ENCODE data around the gene PHLPP1. TPM values are rescaled to one million over a fixed set of nuclear protein-coding genes. Genes with fewer than 3 reads are reported as not detected.

Gene PHLPP1
- total and polyA plus RNA-seq, 2 donors (not counting 1 experiment from before 2014, with no cell fraction given), result 3.6 to 5.0 TPM

- Histone ChIP-seq H4K20me1 (ENCODE audit: control insufficient read depth, extremely low read depth, insufficient read depth, low read length) (no peaks in the 10 kb centered on the region), H3K4me3 (replicated peaks in 1 of 4; ENCODE audit: control extremely low read depth in 1 of 4, insufficient read depth in 1 of 4, low read depth in 3 of 4, low read length in 4 of 4) (no peak overlapping the region), H3K27me3 (ENCODE audit: control insufficient read depth, insufficient read depth, low read length) (peaks cover 9% of the 10 kb centered on the region), H3K4me1 (ENCODE audit: control insufficient read depth, extremely low read depth, insufficient read depth, low read length) (no peaks in the 10 kb centered on the region), H3K36me3 (ENCODE audit: control insufficient read depth, insufficient read depth, low read length) (no peaks in the 10 kb centered on the region), H3K79me2 (ENCODE audit: control insufficient read depth, insufficient read depth, low read length) (no peaks in the 10 kb centered on the region), H3K27ac (ENCODE audit: insufficient read depth, low read length) (no peak overlapping the region), H3K9me3 (ENCODE audit: control insufficient read depth, insufficient read depth, low read depth, low read length) (no peaks in the 10 kb centered on the region), H2AFZ (ENCODE audit: low read length) (no peak overlapping the region), H3K4me2 (ENCODE audit: extremely low read depth, insufficient read depth, low read length) (no peak overlapping the region), H3K9ac (ENCODE audit: insufficient read depth, low read length) (no peak overlapping the region)
- no peak for DNase-seq (ENCODE audit: low read depth in 2 of 2)
- TF ChIP-seq CTCF (conservative IDR thresholded peaks at IDR 0.05 in 1 of 2, IDR thresholded peaks at IDR 0.05 in 1 of 2; ENCODE audit: low read depth in 1 of 2, low read length in 2 of 2) (no peak), EZH2 (IDR thresholded peaks at IDR 0.05; ENCODE audit: low read length, missing control alignments) (no peak)
Measured at GRCh38 chr18:63004466-63005089, 289.2 kb downstream of the PHLPP1 start.

- H3K27ac ChIP-seq (ENCODE audit: insufficient read depth, low read length), result no peak overlapping the region
Measured at GRCh38 chr18:63005306-63005705, 290.0 kb downstream of the PHLPP1 start.

GRCh38 chr18:63007231-63007630, 291.9 kb downstream of the PHLPP1 start:
- Histone ChIP-seq H3K4me2 (ENCODE audit: extremely low read depth, insufficient read depth, low read length) (no peak overlapping the region), H3K27me3 (ENCODE audit: control insufficient read depth, insufficient read depth, low read length) (peaks cover 4% of the 10 kb centered on the region), H3K9me3 (ENCODE audit: control insufficient read depth, insufficient read depth, low read depth, low read length) (no peaks in the 10 kb centered on the region), H3K79me2 (ENCODE audit: control insufficient read depth, insufficient read depth, low read length) (no peaks in the 10 kb centered on the region), H3K4me1 (ENCODE audit: control insufficient read depth, extremely low read depth, insufficient read depth, low read length) (no peaks in the 10 kb centered on the region), H3K4me3 (replicated peaks in 1 of 4; ENCODE audit: control extremely low read depth in 1 of 4, insufficient read depth in 1 of 4, low read depth in 3 of 4, low read length in 4 of 4) (no peak overlapping the region), H2AFZ (ENCODE audit: low read length) (no peak overlapping the region), H3K36me3 (ENCODE audit: control insufficient read depth, insufficient read depth, low read length) (no peaks in the 10 kb centered on the region), H4K20me1 (ENCODE audit: control insufficient read depth, extremely low read depth, insufficient read depth, low read length) (no peaks in the 10 kb centered on the region), H3K27ac (ENCODE audit: insufficient read depth, low read length) (no peak overlapping the region), H3K9ac (ENCODE audit: insufficient read depth, low read length) (no peak overlapping the region)
- TF ChIP-seq EZH2 (IDR thresholded peaks at IDR 0.05; ENCODE audit: low read length, missing control alignments) (no peak), CTCF (conservative IDR thresholded peaks at IDR 0.05 in 1 of 2, IDR thresholded peaks at IDR 0.05 in 1 of 2; ENCODE audit: low read depth in 1 of 2, low read length in 2 of 2) (no peak)
- DNase-seq (ENCODE audit: low read depth in 2 of 2), result no peak

More at GRCh38 chr18:63005306-63005705, 290.0 kb downstream of the PHLPP1 start:
- no peak overlapping the region for H3K4me2 ChIP-seq (ENCODE audit: extremely low read depth, insufficient read depth, low read length)
- DNase-seq (ENCODE audit: low read depth in 2 of 2), result no peak
- no peak overlapping the region for H2AFZ ChIP-seq (ENCODE audit: low read length)
- no peaks in the 10 kb centered on the region for H3K79me2 ChIP-seq (ENCODE audit: control insufficient read depth, insufficient read depth, low read length)
- H3K36me3 ChIP-seq (ENCODE audit: control insufficient read depth, insufficient read depth, low read length), result no peaks in the 10 kb centered on the region
- H3K9me3 ChIP-seq (ENCODE audit: control insufficient read depth, insufficient read depth, low read depth, low read length), result no peaks in the 10 kb centered on the region
- H3K27me3 ChIP-seq (ENCODE audit: control insufficient read depth, insufficient read depth, low read length), result peaks cover 9% of the 10 kb centered on the region
- no peak overlapping the region for H3K4me3 ChIP-seq (replicated peaks in 1 of 4; ENCODE audit: control extremely low read depth in 1 of 4, insufficient read depth in 1 of 4, low read depth in 3 of 4, low read length in 4 of 4)
- TF ChIP-seq EZH2 (IDR thresholded peaks at IDR 0.05; ENCODE audit: low read length, missing control alignments) (no peak), CTCF (conservative IDR thresholded peaks at IDR 0.05 in 1 of 2, IDR thresholded peaks at IDR 0.05 in 1 of 2; ENCODE audit: low read depth in 1 of 2, low read length in 2 of 2) (no peak)
- no peaks in the 10 kb centered on the region for H3K4me1 ChIP-seq (ENCODE audit: control insufficient read depth, extremely low read depth, insufficient read depth, low read length)
- H4K20me1 ChIP-seq (ENCODE audit: control insufficient read depth, extremely low read depth, insufficient read depth, low read length), result no peaks in the 10 kb centered on the region
- H3K9ac ChIP-seq (ENCODE audit: insufficient read depth, low read length), result no peak overlapping the region
